ENCODE results near the gene PDE6B. TPM values are rescaled to one million over a fixed set of nuclear protein-coding genes. Genes with fewer than 3 reads are reported as not detected.

Gene PDE6B
- total RNA-seq, 4 donors from 2014 or later, result 6.4 to 26.4 (median 14.4) TPM

DNA sequence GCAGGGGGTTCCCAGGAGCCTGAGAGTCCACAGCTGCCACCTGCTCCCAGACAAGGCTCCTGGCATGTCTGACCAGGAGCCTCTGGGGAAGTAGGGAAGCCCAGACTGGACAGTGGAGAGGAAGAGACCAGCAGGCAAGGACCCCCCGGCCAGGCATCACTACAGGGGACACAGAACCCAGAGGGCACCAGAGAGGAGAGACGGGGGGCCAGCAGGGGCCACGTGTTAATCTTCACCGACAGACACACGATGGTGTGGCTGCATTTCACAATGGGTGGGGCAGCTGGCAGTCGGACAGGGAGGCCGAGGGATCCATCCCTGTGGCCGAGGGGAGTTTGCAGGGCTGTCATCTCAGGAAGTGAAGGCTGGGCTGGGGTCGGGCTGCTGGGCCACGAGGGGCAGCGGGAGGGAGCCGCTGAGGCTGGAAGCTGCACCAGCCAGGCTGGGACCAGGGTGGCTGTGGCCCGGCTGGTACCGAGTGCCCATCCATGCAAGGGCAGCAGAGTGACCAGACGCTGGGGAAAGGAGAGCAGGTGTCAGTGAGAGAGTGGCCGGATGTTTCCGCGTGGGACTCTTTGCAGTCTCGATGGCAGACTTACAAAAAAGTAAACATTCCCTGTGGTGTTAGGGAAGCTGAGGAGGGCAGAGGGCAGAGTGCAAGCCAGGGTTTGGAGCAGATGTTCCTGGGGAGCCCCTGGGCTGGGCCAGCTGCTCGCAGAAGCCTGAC, 4.7 kb downstream of the PDE6B start:
- H3K4me1 ChIP-seq, result peaks cover 3 to 15% of the 10 kb centered on the region in 2 donors
- H3K4me3 ChIP-seq (replicated peaks in 1 of 3), result no peak overlapping the region
- no peak for TF ChIP-seq POLR2A (IDR thresholded peaks at IDR 0.05)
- TF ChIP-seq, protein P1, sequence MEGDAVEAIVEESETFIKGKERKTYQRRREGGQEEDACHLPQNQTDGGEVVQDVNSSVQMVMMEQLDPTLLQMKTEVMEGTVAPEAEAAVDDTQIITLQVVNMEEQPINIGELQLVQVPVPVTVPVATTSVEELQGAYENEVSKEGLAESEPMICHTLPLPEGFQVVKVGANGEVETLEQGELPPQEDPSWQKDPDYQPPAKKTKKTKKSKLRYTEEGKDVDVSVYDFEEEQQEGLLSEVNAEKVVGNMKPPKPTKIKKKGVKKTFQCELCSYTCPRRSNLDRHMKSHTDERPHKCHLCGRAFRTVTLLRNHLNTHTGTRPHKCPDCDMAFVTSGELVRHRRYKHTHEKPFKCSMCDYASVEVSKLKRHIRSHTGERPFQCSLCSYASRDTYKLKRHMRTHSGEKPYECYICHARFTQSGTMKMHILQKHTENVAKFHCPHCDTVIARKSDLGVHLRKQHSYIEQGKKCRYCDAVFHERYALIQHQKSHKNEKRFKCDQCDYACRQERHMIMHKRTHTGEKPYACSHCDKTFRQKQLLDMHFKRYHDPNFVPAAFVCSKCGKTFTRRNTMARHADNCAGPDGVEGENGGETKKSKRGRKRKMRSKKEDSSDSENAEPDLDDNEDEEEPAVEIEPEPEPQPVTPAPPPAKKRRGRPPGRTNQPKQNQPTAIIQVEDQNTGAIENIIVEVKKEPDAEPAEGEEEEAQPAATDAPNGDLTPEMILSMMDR (IDR thresholded peaks at IDR 0.05), result no peak
- no peaks in the 10 kb centered on the region for H3K36me3 ChIP-seq
- H3K27ac ChIP-seq, result no peak overlapping the region
- no peaks in the 10 kb centered on the region for H3K9me3 ChIP-seq
- intact Hi-C loops (cut with DNase I), result no loop called here
- DNase-seq, result no peak
- H3K27me3 ChIP-seq, result no peaks in the 10 kb centered on the region
- 67 to 73% methylated on average over 17 to 20 of the region's 20 CpGs for WGBS, 2 donors

DNA sequence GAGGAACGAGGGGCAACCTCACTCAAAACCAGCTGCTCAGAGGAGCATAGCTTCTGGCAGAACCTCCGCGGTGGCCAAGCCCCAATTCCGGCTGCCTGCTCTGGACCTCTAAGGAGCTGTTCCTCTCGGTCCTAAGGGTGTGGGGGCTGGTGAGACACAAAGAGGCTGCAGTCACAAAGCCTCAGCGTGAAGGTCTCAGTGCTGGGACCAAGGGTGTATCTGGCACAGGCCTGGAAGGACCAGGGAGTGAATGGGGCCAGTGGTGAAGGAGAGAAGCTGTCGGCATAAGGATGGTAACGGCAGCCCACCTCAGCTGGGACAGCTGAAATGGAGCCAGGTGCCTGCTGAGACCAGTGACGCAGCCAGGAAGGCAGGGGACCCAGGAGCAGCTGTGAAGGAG, 5.3 kb downstream of the PDE6B start:
- Histone ChIP-seq H3K4me3 (replicated peaks in 1 of 3) (no peak overlapping the region), H3K36me3 (no peaks in the 10 kb centered on the region), H3K27ac (no peak overlapping the region), H3K27me3 (no peaks in the 10 kb centered on the region), H3K4me1 (peaks cover 0 to 10% of the 10 kb centered on the region in 2 donors), H3K9me3 (no peaks in the 10 kb centered on the region)
- TF ChIP-seq, protein P1 (IDR thresholded peaks at IDR 0.05), result no peak
- no peak for TF ChIP-seq POLR2A (IDR thresholded peaks at IDR 0.05)
- 76 to 78% methylated on average over 9 of the region's 9 CpGs for WGBS, 2 donors
- intact Hi-C loops (cut with DNase I), result no loop called here
- no peak for DNase-seq

DNA sequence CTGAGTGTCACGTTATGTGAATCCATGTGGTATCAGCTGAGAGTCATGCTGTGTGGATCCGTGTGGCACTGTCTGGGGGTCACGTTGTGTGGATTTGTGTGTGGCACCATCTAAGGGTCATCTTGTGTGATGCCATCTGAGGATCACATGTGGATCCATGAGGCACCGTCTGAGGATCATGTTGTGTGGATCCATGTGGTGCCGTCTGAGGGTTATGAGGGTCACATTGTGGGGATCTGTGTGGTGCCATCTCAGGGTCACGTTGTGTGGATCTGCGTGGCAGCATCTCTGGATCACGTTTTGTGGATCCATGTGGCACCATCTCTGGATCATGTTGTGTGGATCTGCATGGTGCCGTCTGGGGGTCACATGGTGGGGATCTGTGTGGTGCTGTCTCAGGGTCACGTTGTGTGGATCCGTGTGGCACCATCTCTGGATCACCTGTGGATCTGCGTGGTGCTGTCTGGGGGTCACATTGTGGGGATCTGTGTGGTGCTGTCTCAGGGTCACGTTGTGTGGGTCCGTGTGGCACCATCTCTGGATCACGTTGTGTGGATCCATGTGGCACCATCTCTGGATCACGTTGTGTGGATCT, 6.9 kb downstream of the PDE6B start:
- WGBS, 2 donors, result 94 to 96% methylated on average over 13 to 16 of the region's 16 CpGs

DNA sequence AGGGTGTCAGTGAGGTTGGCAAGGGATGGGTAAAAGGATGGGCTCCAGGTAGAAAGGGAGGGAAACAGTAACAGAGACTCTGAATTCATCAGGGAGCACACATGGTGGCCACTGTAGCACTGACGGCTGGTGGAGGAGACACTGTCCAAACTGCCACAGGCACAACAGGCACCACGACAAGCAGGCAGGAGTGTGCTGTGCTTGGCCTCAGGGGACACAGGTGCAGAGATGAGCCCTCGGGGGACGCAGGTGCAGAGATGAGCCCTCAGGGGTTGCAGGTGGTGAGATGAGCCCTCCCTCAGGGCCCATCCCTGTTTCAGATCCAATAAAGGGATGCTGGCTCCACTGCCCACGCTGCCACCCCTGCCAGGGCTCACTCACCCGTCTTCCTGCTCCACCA, 7.6 kb downstream of the PDE6B start:
- WGBS, 2 donors, result 90 to 95% methylated on average over 6 of the region's 6 CpGs
- no peak for TF ChIP-seq POLR2A (IDR thresholded peaks at IDR 0.05)
- TF ChIP-seq, protein P1 (IDR thresholded peaks at IDR 0.05), result no peak
- Histone ChIP-seq H3K27me3 (no peaks in the 10 kb centered on the region), H3K4me1 (peaks cover 0 to 7% of the 10 kb centered on the region in 2 donors), H3K9me3 (no peaks in the 10 kb centered on the region), H3K27ac (no peak overlapping the region), H3K4me3 (replicated peaks in 1 of 3) (no peak overlapping the region), H3K36me3 (no peaks in the 10 kb centered on the region)
- DNase-seq, result no peak
- intact Hi-C loops (cut with DNase I), result no loop called here

More for the DNA sequence above, 6.9 kb downstream of the PDE6B start:
- Histone ChIP-seq H3K36me3 (no peaks in the 10 kb centered on the region), H3K9me3 (no peaks in the 10 kb centered on the region), H3K4me1 (peaks cover 0 to 10% of the 10 kb centered on the region in 2 donors), H3K27ac (no peak overlapping the region), H3K4me3 (replicated peaks in 1 of 3) (no peak overlapping the region), H3K27me3 (no peaks in the 10 kb centered on the region)
- TF ChIP-seq, protein P1 (IDR thresholded peaks at IDR 0.05), result no peak
- TF ChIP-seq POLR2A (IDR thresholded peaks at IDR 0.05), result no peak
- DNase-seq, result no peak
- intact Hi-C loops (cut with DNase I), result no loop called here

DNA sequence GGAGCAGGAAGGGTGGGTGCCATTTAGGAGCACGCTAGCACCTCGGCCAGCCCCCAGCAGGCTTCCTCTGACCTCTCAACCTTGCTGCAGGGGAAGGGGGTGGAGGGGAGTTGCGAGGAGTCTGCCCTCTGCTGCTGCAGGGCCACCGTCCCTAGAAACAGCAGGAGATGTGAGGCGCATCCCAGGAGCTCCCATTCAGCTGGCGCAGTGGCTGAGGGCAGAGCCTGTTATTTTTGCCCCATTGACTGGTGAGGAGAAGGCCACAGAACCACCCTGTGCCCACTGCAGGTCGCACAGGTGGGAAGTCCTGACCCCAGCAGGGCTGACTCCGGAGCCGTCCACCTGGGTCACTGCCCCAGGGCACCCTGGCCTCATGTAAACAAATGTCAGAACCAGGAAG, 8.0 kb downstream of the PDE6B start:
- intact Hi-C loops (cut with DNase I), result no loop called here
- Histone ChIP-seq H3K27me3 (no peaks in the 10 kb centered on the region), H3K4me1 (peaks cover 0 to 2% of the 10 kb centered on the region in 2 donors), H3K36me3 (no peaks in the 10 kb centered on the region), H3K4me3 (replicated peaks in 1 of 3) (no peak overlapping the region), H3K9me3 (no peaks in the 10 kb centered on the region), H3K27ac (no peak overlapping the region)
- TF ChIP-seq, protein P1 (IDR thresholded peaks at IDR 0.05), result no peak
- no peak for TF ChIP-seq POLR2A (IDR thresholded peaks at IDR 0.05)
- 64 to 77% methylated on average over 5 to 9 of the region's 9 CpGs for WGBS, 2 donors
- DNase-seq, result no peak

All from thyroid gland (tissue), 4 donors.